Measurements from ENCODE around the gene AKT3.
"Not testable (repeated sequence)": the region's sequence is repeated elsewhere in the genome, so short reads cannot be mapped to it uniquely, and the experiment has no call there.

The AKT3 gene

GRCh38 chr1:243841507-243841906 lies 8.5 kb downstream of the AKT3 start:
- no peak for DNase-seq (ENCODE audit: low read depth)

- no peak for DNase-seq (ENCODE audit: low read depth)
These were observed 12.0 kb downstream of the AKT3 start for GRCh38 chr1:243837907-243838535.

GRCh38 chr1:243834130-243834529 lies 15.9 kb downstream of the AKT3 start:
- DNase-seq (ENCODE audit: low read depth) = no peak

GRCh38 chr1:243831463-243831862 lies 18.6 kb downstream of the AKT3 start:
- no peak for DNase-seq (ENCODE audit: low read depth)

- DNase-seq (ENCODE audit: low read depth) = no peak
These were observed 22.8 kb downstream of the AKT3 start for GRCh38 chr1:243827206-243827605.

GRCh38 chr1:243824907-243825306 lies 25.1 kb downstream of the AKT3 start:
- DNase-seq (ENCODE audit: low read depth) = not testable (repeated sequence)

GRCh38 chr1:243821177-243821680 lies 28.8 kb downstream of the AKT3 start:
- no peak for DNase-seq (ENCODE audit: low read depth)

- no peak for DNase-seq (ENCODE audit: low read depth)
These were observed 30.6 kb downstream of the AKT3 start for GRCh38 chr1:243819438-243819839.

GRCh38 chr1:243818978-243819377 lies 31.1 kb downstream of the AKT3 start:
- no peak for DNase-seq (ENCODE audit: low read depth)

- no peak for DNase-seq (ENCODE audit: low read depth)
These were observed 35.3 kb downstream of the AKT3 start for GRCh38 chr1:243814718-243815117.

GRCh38 chr1:243807346-243807745 lies 42.7 kb downstream of the AKT3 start:
- not testable (repeated sequence) for DNase-seq (ENCODE audit: low read depth)

GRCh38 chr1:243806310-243806709 lies 43.7 kb downstream of the AKT3 start:
- DNase-seq (ENCODE audit: low read depth) = no peak

- no peak for DNase-seq (ENCODE audit: low read depth)
These were observed 47.3 kb downstream of the AKT3 start for GRCh38 chr1:243802736-243803135.

- no peak for DNase-seq (ENCODE audit: low read depth)
These were observed 48.7 kb downstream of the AKT3 start for GRCh38 chr1:243801378-243801777.

GRCh38 chr1:243799908-243800307 lies 50.1 kb downstream of the AKT3 start:
- DNase-seq (ENCODE audit: low read depth) = no peak

GRCh38 chr1:243798726-243799125 lies 51.3 kb downstream of the AKT3 start:
- no peak for DNase-seq (ENCODE audit: low read depth)

GRCh38 chr1:243796016-243796415 lies 54.0 kb downstream of the AKT3 start:
- no peak for DNase-seq (ENCODE audit: low read depth)

GRCh38 chr1:243793298-243793697 lies 56.7 kb downstream of the AKT3 start:
- DNase-seq (ENCODE audit: low read depth) = no peak

- DNase-seq (ENCODE audit: low read depth) = no peak
These were observed 57.2 kb downstream of the AKT3 start for GRCh38 chr1:243792891-243793290.

GRCh38 chr1:243792401-243792800 lies 57.6 kb downstream of the AKT3 start:
- no peak for DNase-seq (ENCODE audit: low read depth)

- DNase-seq (ENCODE audit: low read depth) = no peak
These were observed 58.3 kb downstream of the AKT3 start for GRCh38 chr1:243791586-243792267.

GRCh38 chr1:243790404-243790803 lies 59.6 kb downstream of the AKT3 start:
- no peak for DNase-seq (ENCODE audit: low read depth)

GRCh38 chr1:243786531-243786930 lies 63.5 kb downstream of the AKT3 start:
- no peak for DNase-seq (ENCODE audit: low read depth)

- no peak for DNase-seq (ENCODE audit: low read depth)
These were observed 65.5 kb downstream of the AKT3 start for GRCh38 chr1:243784506-243784905.

Data from stimulated activated CD8-positive, alpha-beta memory T cell treated with anti-CD3 and anti-CD28 coated beads, Interleukin-4, amount 100 ng/mL, for 24 hours (primary cell).